ENCODE results near the gene MBD3L1. TPM values are rescaled to one million over a fixed set of nuclear protein-coding genes. Genes with fewer than 3 reads are reported as not detected.

Gene MBD3L1
- total and polyA plus RNA-seq, 2 experiments from 2014 or later = not detected

DNA sequence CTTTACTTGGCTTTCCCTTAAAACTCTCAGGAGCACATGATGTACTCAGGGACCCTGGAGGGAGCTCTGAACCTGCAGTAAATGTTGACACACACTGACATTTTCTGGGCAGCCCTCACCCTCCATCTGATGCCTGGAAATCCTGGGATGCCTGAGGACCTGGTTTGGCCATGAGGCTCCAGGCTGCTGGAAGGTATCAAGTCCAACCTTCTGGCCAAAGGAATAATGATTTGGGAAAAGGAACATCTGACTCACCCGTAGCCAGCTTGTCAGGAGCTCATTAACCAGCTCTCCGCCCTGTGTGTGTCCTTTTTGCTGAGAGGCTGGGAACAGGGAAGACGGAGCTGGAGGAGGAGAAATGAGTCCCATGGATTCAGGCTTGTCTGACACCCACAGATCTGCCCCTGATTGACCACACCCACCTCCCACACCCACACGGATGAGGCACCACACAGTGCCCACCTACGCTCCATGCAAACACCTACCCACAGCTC, 10.4 kb upstream of the MBD3L1 start (continued):
- TF ChIP-seq, protein P1, sequence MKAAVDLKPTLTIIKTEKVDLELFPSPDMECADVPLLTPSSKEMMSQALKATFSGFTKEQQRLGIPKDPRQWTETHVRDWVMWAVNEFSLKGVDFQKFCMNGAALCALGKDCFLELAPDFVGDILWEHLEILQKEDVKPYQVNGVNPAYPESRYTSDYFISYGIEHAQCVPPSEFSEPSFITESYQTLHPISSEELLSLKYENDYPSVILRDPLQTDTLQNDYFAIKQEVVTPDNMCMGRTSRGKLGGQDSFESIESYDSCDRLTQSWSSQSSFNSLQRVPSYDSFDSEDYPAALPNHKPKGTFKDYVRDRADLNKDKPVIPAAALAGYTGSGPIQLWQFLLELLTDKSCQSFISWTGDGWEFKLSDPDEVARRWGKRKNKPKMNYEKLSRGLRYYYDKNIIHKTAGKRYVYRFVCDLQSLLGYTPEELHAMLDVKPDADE (IDR thresholded peaks at IDR 0.05) = no peak
- TF ChIP-seq, protein P2, sequence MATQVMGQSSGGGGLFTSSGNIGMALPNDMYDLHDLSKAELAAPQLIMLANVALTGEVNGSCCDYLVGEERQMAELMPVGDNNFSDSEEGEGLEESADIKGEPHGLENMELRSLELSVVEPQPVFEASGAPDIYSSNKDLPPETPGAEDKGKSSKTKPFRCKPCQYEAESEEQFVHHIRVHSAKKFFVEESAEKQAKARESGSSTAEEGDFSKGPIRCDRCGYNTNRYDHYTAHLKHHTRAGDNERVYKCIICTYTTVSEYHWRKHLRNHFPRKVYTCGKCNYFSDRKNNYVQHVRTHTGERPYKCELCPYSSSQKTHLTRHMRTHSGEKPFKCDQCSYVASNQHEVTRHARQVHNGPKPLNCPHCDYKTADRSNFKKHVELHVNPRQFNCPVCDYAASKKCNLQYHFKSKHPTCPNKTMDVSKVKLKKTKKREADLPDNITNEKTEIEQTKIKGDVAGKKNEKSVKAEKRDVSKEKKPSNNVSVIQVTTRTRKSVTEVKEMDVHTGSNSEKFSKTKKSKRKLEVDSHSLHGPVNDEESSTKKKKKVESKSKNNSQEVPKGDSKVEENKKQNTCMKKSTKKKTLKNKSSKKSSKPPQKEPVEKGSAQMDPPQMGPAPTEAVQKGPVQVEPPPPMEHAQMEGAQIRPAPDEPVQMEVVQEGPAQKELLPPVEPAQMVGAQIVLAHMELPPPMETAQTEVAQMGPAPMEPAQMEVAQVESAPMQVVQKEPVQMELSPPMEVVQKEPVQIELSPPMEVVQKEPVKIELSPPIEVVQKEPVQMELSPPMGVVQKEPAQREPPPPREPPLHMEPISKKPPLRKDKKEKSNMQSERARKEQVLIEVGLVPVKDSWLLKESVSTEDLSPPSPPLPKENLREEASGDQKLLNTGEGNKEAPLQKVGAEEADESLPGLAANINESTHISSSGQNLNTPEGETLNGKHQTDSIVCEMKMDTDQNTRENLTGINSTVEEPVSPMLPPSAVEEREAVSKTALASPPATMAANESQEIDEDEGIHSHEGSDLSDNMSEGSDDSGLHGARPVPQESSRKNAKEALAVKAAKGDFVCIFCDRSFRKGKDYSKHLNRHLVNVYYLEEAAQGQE (IDR thresholded peaks at IDR 0.05; ENCODE audit: unreplicated experiment) = no peak

DNA sequence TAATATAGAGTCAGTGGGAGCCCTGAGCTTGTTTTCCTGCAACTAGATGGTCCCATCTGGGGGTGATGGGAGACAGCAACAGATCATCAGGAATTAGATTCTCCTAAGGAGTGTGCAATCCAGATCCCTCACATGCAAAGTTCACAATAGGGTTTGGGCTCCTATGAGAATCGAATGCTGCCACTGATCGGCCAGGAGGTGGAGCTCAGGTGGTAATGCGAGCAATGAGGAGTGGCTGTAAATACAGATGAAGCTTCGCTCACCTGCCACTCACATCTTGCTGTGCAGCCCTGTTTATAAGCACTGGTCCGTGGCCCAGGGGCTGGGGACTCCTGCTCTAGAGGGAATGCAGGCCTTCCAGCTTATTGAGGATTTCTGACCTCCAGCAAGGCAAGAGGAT, 5.8 kb upstream of the MBD3L1 start:
- H2AFZ ChIP-seq = no peak overlapping the region
- DNase-seq (ENCODE audit: low spot score) (peak; percentile 5), ATAC-seq (no peak)
- peaks cover 59% of the 10 kb centered on the region for H3K36me3 Mint-ChIP-seq (ENCODE audit: low read depth)
- no peaks in the 10 kb centered on the region for H3K27me3 ChIP-seq (ENCODE audit: insufficient read depth)
- no peaks in the 10 kb centered on the region for H3K4me1 Mint-ChIP-seq
- H3K27ac Mint-ChIP-seq = no peak overlapping the region
- H3K27me3 Mint-ChIP-seq (ENCODE audit: insufficient read depth, low read depth, poor library complexity) = peaks cover 11% of the 10 kb centered on the region
- no peak overlapping the region for H3K4me3 Mint-ChIP-seq
- no peaks in the 10 kb centered on the region for H3F3A ChIP-seq (replicated peaks; ENCODE audit: low read depth)
- H3K4me3 ChIP-seq = no peak overlapping the region
- peaks cover 5% of the 10 kb centered on the region; the same call in 1 of the 2 replicates for H3K36me3 ChIP-seq (ENCODE audit: insufficient read depth)
- H3K4me2 ChIP-seq = no peak overlapping the region
- peaks cover 99% of the 10 kb centered on the region for H3K9me3 Mint-ChIP-seq
- H3K79me2 ChIP-seq (replicated peaks; ENCODE audit: insufficient read depth) = no peaks in the 10 kb centered on the region
- no peaks in the 10 kb centered on the region for H4K20me1 ChIP-seq (replicated peaks; ENCODE audit: insufficient read depth)
- H3K9me2 ChIP-seq (ENCODE audit: insufficient read depth) = no peaks in the 10 kb centered on the region
- no peaks in the 10 kb centered on the region for H3K4me1 ChIP-seq (ENCODE audit: insufficient read depth)
- H3K27ac ChIP-seq (ENCODE audit: low read depth) = no peak overlapping the region
- TF ChIP-seq, protein P3, sequence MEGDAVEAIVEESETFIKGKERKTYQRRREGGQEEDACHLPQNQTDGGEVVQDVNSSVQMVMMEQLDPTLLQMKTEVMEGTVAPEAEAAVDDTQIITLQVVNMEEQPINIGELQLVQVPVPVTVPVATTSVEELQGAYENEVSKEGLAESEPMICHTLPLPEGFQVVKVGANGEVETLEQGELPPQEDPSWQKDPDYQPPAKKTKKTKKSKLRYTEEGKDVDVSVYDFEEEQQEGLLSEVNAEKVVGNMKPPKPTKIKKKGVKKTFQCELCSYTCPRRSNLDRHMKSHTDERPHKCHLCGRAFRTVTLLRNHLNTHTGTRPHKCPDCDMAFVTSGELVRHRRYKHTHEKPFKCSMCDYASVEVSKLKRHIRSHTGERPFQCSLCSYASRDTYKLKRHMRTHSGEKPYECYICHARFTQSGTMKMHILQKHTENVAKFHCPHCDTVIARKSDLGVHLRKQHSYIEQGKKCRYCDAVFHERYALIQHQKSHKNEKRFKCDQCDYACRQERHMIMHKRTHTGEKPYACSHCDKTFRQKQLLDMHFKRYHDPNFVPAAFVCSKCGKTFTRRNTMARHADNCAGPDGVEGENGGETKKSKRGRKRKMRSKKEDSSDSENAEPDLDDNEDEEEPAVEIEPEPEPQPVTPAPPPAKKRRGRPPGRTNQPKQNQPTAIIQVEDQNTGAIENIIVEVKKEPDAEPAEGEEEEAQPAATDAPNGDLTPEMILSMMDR (conservative IDR thresholded peaks at IDR 0.05; ENCODE audit: low read depth in 2 of 2) = no peak
- TF ChIP-seq EZH2 (IDR thresholded peaks at IDR 0.05; ENCODE audit: low read depth, unreplicated experiment) (no peak), ZNF114 (CRISPR knock-in tag; IDR thresholded peaks at IDR 0.05) (no peak), ZNF331 (CRISPR knock-in tag; IDR thresholded peaks at IDR 0.05; ENCODE audit: low read depth) (no peak), CREB1 (CRISPR knock-in tag; IDR thresholded peaks at IDR 0.05; ENCODE audit: low read depth) (no peak), POLR2AphosphoS5 (IDR thresholded peaks at IDR 0.05; ENCODE audit: low read depth) (no peak), EZH2phosphoT487 (IDR thresholded peaks at IDR 0.05; ENCODE audit: unreplicated experiment) (no peak), JUNB (IDR thresholded peaks at IDR 0.05; ENCODE audit: unreplicated experiment) (no peak), STAT1 (IDR thresholded peaks at IDR 0.05; ENCODE audit: unreplicated experiment) (no peak), NANOG (IDR thresholded peaks at IDR 0.05; ENCODE audit: borderline replicate concordance) (no peak)
- TF ChIP-seq, protein P2 (IDR thresholded peaks at IDR 0.05; ENCODE audit: unreplicated experiment) = no peak
- TF ChIP-seq, protein P1 (IDR thresholded peaks at IDR 0.05) = no peak
